Prostate gland (tissue), 2 donors: ENCODE data around the gene IGFBP2. TPM values are rescaled to one million over a fixed set of nuclear protein-coding genes. Genes with fewer than 3 reads are reported as not detected.

Source experiments
- DNase-seq: peaks from one replicate; pipeline ENCODE4 v3.0.0-alpha.2; 2019; ENCODE audit warnings: low spot score
- H3K27ac ChIP-seq, 2 donors: fragments of 200-600 bp; sonication (generic); 2 replicates each; pipeline ENCODE4 v1.5.1; 2017 to 2019
- H3K27me3 ChIP-seq: fragments of 200-600 bp; sonication (generic); replicated peaks from 2 replicates; pipeline ENCODE4 v1.5.1; 2019; ENCODE audit not compliant: insufficient read depth
- H3K36me3 ChIP-seq, 2 donors: fragments of 200-600 bp; sonication (generic); 1 replicate in 1 of 2; 2 replicates in 1 of 2; pipeline versions ENCODE4 v1.5.1 to v1.8.1; 2017 to 2019
- H3K4me1 ChIP-seq: fragments of 200-600 bp; sonication (generic); replicated peaks from 2 replicates; pipeline ENCODE4 v1.5.1; 2019
- H3K4me3 ChIP-seq, 2 donors: fragments of 200-600 bp; sonication (generic); 2 replicates each; pipeline ENCODE4 v1.5.1; 2017 to 2019
- H3K9me3 ChIP-seq: fragments of 200-600 bp; sonication (generic); 2 replicates; pipeline ENCODE4 v1.5.1; 2017
- POLR2A ChIP-seq: fragments of 450-650 bp; IDR thresholded peaks from one replicate; pipeline ENCODE4 v1.6.1; 2016; ENCODE audit warnings: antibody characterized with exemption, mild to moderate bottlenecking
- POLR2AphosphoS5 ChIP-seq: sonication (generic); formaldehyde crosslinking; IDR thresholded peaks from one replicate; pipeline ENCODE4 v1.6.1; 2017; ENCODE audit warnings: antibody characterized with exemption
- WGBS: methylation state at CpG from one replicate; pipeline ENCODE4 v1.1.5; 2018; 5-methylcytosine and 5-hydroxymethylcytosine counted together
- intact Hi-C: fragments of 100-400 bp; cut with DNase I; formaldehyde crosslinking; loops from one replicate; pipeline ENCODE4 v1.14.2; 2022
- total RNA-seq, 2 donors: library from RNA; depleted of rRNA; stranded (reverse); fragments of >200 nt; gene quantifications; one replicate each; pipeline ENCODE4 v1.1.0, GENCODE V29; 2016
- TF ChIP-seq, protein P1 (sequence below), 4 experiments: fragments of 200-600 bp in 2 of 4; fragments of 450-650 bp in 2 of 4; sonication (generic) in 2 of 4; IDR thresholded peaks; 1 replicate in 3 of 4; 2 replicates in 1 of 4; pipeline ENCODE4 v1.5.1; 2016 to 2019; ENCODE audit warnings: antibody characterized with exemption in 4 of 4, mild to moderate bottlenecking in 2 of 4, moderate library complexity in 2 of 4

Gene IGFBP2
- total RNA-seq, 2 donors from 2014 or later = 152 to 250 TPM

- whole genome bisulfite sequencing = 74% methylated on average over 10 of the region's 10 CpGs
- Histone ChIP-seq H3K36me3 (no peaks in the 10 kb centered on the region), H3K27ac (peak overlapping the region in 1 of 2 donors; percentile 54), H3K9me3 (no peaks in the 10 kb centered on the region), H3K27me3 (no peaks in the 10 kb centered on the region), H3K4me1 (no peaks in the 10 kb centered on the region), H3K4me3 (no peak overlapping the region)
- intact Hi-C loops = no loop called here
- TF ChIP-seq, protein P1, sequence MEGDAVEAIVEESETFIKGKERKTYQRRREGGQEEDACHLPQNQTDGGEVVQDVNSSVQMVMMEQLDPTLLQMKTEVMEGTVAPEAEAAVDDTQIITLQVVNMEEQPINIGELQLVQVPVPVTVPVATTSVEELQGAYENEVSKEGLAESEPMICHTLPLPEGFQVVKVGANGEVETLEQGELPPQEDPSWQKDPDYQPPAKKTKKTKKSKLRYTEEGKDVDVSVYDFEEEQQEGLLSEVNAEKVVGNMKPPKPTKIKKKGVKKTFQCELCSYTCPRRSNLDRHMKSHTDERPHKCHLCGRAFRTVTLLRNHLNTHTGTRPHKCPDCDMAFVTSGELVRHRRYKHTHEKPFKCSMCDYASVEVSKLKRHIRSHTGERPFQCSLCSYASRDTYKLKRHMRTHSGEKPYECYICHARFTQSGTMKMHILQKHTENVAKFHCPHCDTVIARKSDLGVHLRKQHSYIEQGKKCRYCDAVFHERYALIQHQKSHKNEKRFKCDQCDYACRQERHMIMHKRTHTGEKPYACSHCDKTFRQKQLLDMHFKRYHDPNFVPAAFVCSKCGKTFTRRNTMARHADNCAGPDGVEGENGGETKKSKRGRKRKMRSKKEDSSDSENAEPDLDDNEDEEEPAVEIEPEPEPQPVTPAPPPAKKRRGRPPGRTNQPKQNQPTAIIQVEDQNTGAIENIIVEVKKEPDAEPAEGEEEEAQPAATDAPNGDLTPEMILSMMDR (IDR thresholded peaks at IDR 0.05) = no peak
- TF ChIP-seq POLR2AphosphoS5 = no peak
- no peak for TF ChIP-seq POLR2A
- DNase-seq = no peak
Observed at GRCh38 chr2:216588861-216589710, 44.1 kb upstream of the IGFBP2 start.

DNA sequence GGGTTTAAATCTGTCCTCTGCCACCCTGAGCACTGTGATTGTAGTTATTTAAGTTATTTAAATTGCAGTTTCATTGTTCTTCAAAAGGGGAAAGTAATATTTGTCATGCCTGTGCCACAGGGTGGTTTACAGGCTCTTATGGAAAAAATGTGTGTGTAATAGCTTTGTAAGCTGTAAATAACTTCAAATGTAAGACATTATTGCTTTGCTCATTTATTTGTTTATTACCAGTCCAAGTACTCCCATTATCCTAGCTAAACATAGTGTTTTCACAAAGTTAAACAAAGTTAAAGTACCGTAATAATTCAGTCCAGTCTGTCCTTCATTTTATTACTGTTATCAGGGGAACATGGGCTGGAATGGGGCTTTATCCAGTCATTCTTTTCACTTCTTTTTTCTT is 43.4 kb upstream of the IGFBP2 start:
- Histone ChIP-seq H3K27ac (peak overlapping the region; percentile 29 to 54), H3K9me3 (no peaks in the 10 kb centered on the region), H3K27me3 (no peaks in the 10 kb centered on the region), H3K36me3 (no peaks in the 10 kb centered on the region), H3K4me1 (no peaks in the 10 kb centered on the region), H3K4me3 (no peak overlapping the region)
- 26% methylated on average over 1 of the region's 1 CpG for WGBS
- intact Hi-C loops = no loop called here
- no peak for DNase-seq
- TF ChIP-seq, protein P1 (IDR thresholded peaks at IDR 0.05) = no peak
- TF ChIP-seq POLR2AphosphoS5 (no peak), POLR2A (no peak)

DNA sequence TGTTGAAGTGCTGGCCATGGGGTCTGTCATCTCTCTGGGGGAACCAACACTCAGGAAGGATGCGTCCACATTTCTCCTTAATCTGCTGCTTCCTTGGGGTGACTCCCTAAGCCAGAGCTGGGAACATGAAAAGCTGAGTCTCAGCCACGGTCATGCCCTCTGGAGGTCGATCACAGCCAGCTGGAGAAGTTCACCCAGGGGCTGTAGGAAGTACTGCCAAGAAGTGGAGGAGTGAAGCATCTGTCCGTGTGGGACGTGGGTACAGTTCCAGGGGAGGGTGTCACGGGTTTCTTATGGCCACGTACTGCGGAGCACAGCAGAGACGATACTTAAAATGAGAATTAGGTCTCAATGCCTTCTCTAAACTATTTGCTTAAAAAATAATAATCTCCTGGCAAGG is 42.4 kb upstream of the IGFBP2 start:
- intact Hi-C loops = no loop called here
- H3K27ac ChIP-seq = peak overlapping the region; percentile 29 to 54
- WGBS = 62% methylated on average over 9 of the region's 9 CpGs

GRCh38 chr2:216591480-216591879 is 41.7 kb upstream of the IGFBP2 start:
- Histone ChIP-seq H3K27me3 (no peaks in the 10 kb centered on the region), H3K9me3 (no peaks in the 10 kb centered on the region), H3K4me3 (no peak overlapping the region), H3K4me1 (peaks cover 3% of the 10 kb centered on the region), H3K27ac (no peak overlapping the region), H3K36me3 (no peaks in the 10 kb centered on the region)
- intact Hi-C loops = no loop called here
- 96% methylated on average over 6 of the region's 6 CpGs for WGBS
- no peak for DNase-seq
- no peak for TF ChIP-seq POLR2A
- TF ChIP-seq POLR2AphosphoS5 = no peak
- TF ChIP-seq, protein P1 (IDR thresholded peaks at IDR 0.05) = no peak

More for the DNA sequence above, 42.4 kb upstream of the IGFBP2 start:
- Histone ChIP-seq H3K4me3 (no peak overlapping the region), H3K9me3 (no peaks in the 10 kb centered on the region), H3K36me3 (no peaks in the 10 kb centered on the region), H3K4me1 (no peaks in the 10 kb centered on the region), H3K27me3 (no peaks in the 10 kb centered on the region)
- DNase-seq = no peak
- TF ChIP-seq POLR2A (no peak), POLR2AphosphoS5 (peak; percentile 22)
- TF ChIP-seq, protein P1 (IDR thresholded peaks at IDR 0.05) = no peak

- no peak for DNase-seq
- no peak overlapping the region for H3K27ac ChIP-seq
- TF ChIP-seq POLR2AphosphoS5 = no peak
- TF ChIP-seq, protein P1 (IDR thresholded peaks at IDR 0.05) = no peak
- no peak for TF ChIP-seq POLR2A
- H3K27me3 ChIP-seq = no peaks in the 10 kb centered on the region
- intact Hi-C loops = no loop called here
- 96% methylated on average over 1 of the region's 1 CpG for WGBS
- H3K36me3 ChIP-seq = no peaks in the 10 kb centered on the region
- H3K4me3 ChIP-seq = no peak overlapping the region
- H3K4me1 ChIP-seq = peaks cover 9% of the 10 kb centered on the region
- no peaks in the 10 kb centered on the region for H3K9me3 ChIP-seq
Observed at GRCh38 chr2:216594081-216594480, 39.1 kb upstream of the IGFBP2 start.
